GM23248 (cell line): ENCODE measurements around the gene NRP1. TPM values are rescaled to one million over a fixed set of nuclear protein-coding genes. Genes with fewer than 3 reads are reported as not detected.

ENCODE experiments used
- DNase-seq: peaks from one replicate; pipeline ENCODE4 v3.0.0-alpha.2; 2015
- H2AFZ ChIP-seq: fragments of 200-600 bp; sonication (generic); 2 replicates; pipeline ENCODE4 v1.6.1; 2016; ENCODE audit warnings: antibody characterized with exemption
- H3F3A ChIP-seq: fragments of 200-600 bp; sonication (generic); 2 replicates; pipeline ENCODE4 v1.6.1; 2016; ENCODE audit warnings: mild to moderate bottlenecking, antibody characterized with exemption, mixed run types; ENCODE audit not compliant: insufficient read depth
- H3K27ac ChIP-seq: fragments of 200-600 bp; sonication (generic); 2 replicates; pipeline ENCODE4 v1.5.1; 2016; ENCODE audit warnings: mild to moderate bottlenecking
- H3K27me3 ChIP-seq: fragments of 200-600 bp; sonication (generic); replicated peaks from 2 replicates; pipeline ENCODE4 v1.6.1; 2016; ENCODE audit warnings: mild to moderate bottlenecking; ENCODE audit not compliant: insufficient read depth
- H3K36me3 ChIP-seq: fragments of 200-600 bp; sonication (generic); 2 replicates; pipeline ENCODE4 v1.6.1; 2016; ENCODE audit warnings: low read depth, mild to moderate bottlenecking
- H3K4me1 ChIP-seq: fragments of 200-600 bp; sonication (generic); 2 replicates; pipeline ENCODE4 v1.6.1; 2016; ENCODE audit warnings: mild to moderate bottlenecking; ENCODE audit not compliant: insufficient read depth
- H3K4me2 ChIP-seq: fragments of 200-600 bp; sonication (generic); one replicate; pipeline ENCODE4 v1.6.1; 2016; ENCODE audit warnings: mild to moderate bottlenecking; ENCODE audit not compliant: unreplicated experiment
- H3K4me3 ChIP-seq: fragments of 200-600 bp; sonication (generic); 2 replicates; pipeline ENCODE4 v1.5.1; 2016; ENCODE audit warnings: mild to moderate bottlenecking
- H3K79me2 ChIP-seq: fragments of 200-600 bp; sonication (generic); 2 replicates; pipeline ENCODE4 v1.6.1; 2016; ENCODE audit warnings: mild to moderate bottlenecking; ENCODE audit not compliant: insufficient read depth
- H3K9ac ChIP-seq: fragments of 200-600 bp; sonication (generic); 2 replicates; pipeline ENCODE4 v1.6.1; 2016; ENCODE audit warnings: mild to moderate bottlenecking
- H3K9me2 ChIP-seq: fragments of 200-600 bp; sonication (generic); 2 replicates; pipeline ENCODE4 v1.6.1; 2016; ENCODE audit warnings: mixed run types, mild to moderate bottlenecking, moderate library complexity; ENCODE audit not compliant: insufficient read depth
- H3K9me3 ChIP-seq: fragments of 200-600 bp; sonication (generic); one replicate; pipeline ENCODE4 v1.6.1; 2017; ENCODE audit warnings: low read depth
- H4K20me1 ChIP-seq: fragments of 200-600 bp; sonication (generic); 2 replicates; pipeline ENCODE4 v1.6.0; 2016; ENCODE audit not compliant: insufficient read depth
- EZH2 ChIP-seq: fragments of 200-600 bp; sonication (generic); IDR thresholded peaks from 2 replicates; pipeline ENCODE4 v1.6.1; 2018; ENCODE audit warnings: antibody characterized with exemption, mild to moderate bottlenecking; ENCODE audit not compliant: insufficient read depth, poor library complexity, severe bottlenecking
- EZH2phosphoT487 ChIP-seq: fragments of 200-600 bp; sonication (generic); IDR thresholded peaks from 2 replicates; pipeline ENCODE4 v1.6.1; 2018; ENCODE audit warnings: antibody characterized with exemption, moderate library complexity, mild to moderate bottlenecking, low read depth; ENCODE audit not compliant: insufficient read depth
- WGBS, 2 experiments: methylation state at CpG; one replicate each; pipeline ENCODE4 v1.1.6; 2015 to 2017; ENCODE audit warnings: low lambda C conversion rate in 2 of 2, low coverage in 1 of 2; ENCODE audit errors: missing lambda C conversion rate in 2 of 2; 5-methylcytosine and 5-hydroxymethylcytosine counted together
- in situ Hi-C: fragments of 300-500 bp; cut with MboI; formaldehyde crosslinking; loops from 2 replicates; pipeline ENCODE4 v1.15.0; 2020
- polyA plus RNA-seq: library from polyadenylated mRNA; unstranded; fragments of >200 nt; fragmentation: Nextera tagmentation; extraction: Ambion mirVana; gene quantifications from 2 replicates; pipeline ENCODE4 v1.2.1, GENCODE V29; 2016
- total RNA-seq: library from RNA; depleted of rRNA; stranded (reverse); fragments of >200 nt; shearing (Covaris generic); gene quantifications from 2 replicates; pipeline ENCODE4 v1.2.3, GENCODE V29; 2014

The NRP1 gene
- total and polyA plus RNA-seq, 2 experiments from 2014 or later, result 152 to 175 TPM

- H3K4me1 ChIP-seq, result peaks cover 22% of the 10 kb centered on the region
- no peak overlapping the region for H3K9ac ChIP-seq
- DNase-seq, result no peak
- no peaks in the 10 kb centered on the region for H3K27me3 ChIP-seq
- no peak overlapping the region for H3K4me3 ChIP-seq
- H2AFZ ChIP-seq, result no peak overlapping the region
- no peak for TF ChIP-seq EZH2
- TF ChIP-seq EZH2phosphoT487, result no peak
- H3K27ac ChIP-seq, result no peak overlapping the region
- WGBS, 2 experiments, result 97 to 98% methylated on average over 8 of the region's 8 CpGs
- peaks cover 26% of the 10 kb centered on the region for H3K36me3 ChIP-seq
- no peaks in the 10 kb centered on the region for H4K20me1 ChIP-seq
- peaks cover 100% of the 10 kb centered on the region for H3K79me2 ChIP-seq
- peaks cover 44% of the 10 kb centered on the region for H3F3A ChIP-seq
- no peaks in the 10 kb centered on the region for H3K9me3 ChIP-seq
- in situ Hi-C loops, result no loop called here
- H3K9me2 ChIP-seq, result no peaks in the 10 kb centered on the region
- H3K4me2 ChIP-seq, result no peak overlapping the region
These were observed 25.1 kb downstream of the NRP1 start for GRCh38 chr10:33309406-33309805.

GRCh38 chr10:33307835-33308234, 26.6 kb downstream of the NRP1 start:
- H3K79me2 ChIP-seq, result peaks cover 100% of the 10 kb centered on the region
- H2AFZ ChIP-seq, result no peak overlapping the region
- H3K4me3 ChIP-seq, result no peak overlapping the region
- DNase-seq, result no peak
- in situ Hi-C loops, result no loop called here
- no peaks in the 10 kb centered on the region for H3K9me3 ChIP-seq
- no peaks in the 10 kb centered on the region for H4K20me1 ChIP-seq
- 97 to 99% methylated on average over 5 of the region's 5 CpGs for WGBS, 2 experiments
- H3K9me2 ChIP-seq, result no peaks in the 10 kb centered on the region
- no peak overlapping the region for H3K9ac ChIP-seq
- H3K4me2 ChIP-seq, result no peak overlapping the region
- H3K27me3 ChIP-seq, result no peaks in the 10 kb centered on the region
- H3F3A ChIP-seq, result peaks cover 53% of the 10 kb centered on the region
- H3K4me1 ChIP-seq, result peaks cover 33% of the 10 kb centered on the region
- H3K27ac ChIP-seq, result no peak overlapping the region
- TF ChIP-seq EZH2, result no peak
- no peak for TF ChIP-seq EZH2phosphoT487
- H3K36me3 ChIP-seq, result peaks cover 21% of the 10 kb centered on the region

- TF ChIP-seq EZH2, result no peak
- no peak for TF ChIP-seq EZH2phosphoT487
- WGBS, 2 experiments, result 76 to 81% methylated on average over 4 of the region's 4 CpGs
- Histone ChIP-seq H3K9me2 (no peaks in the 10 kb centered on the region), H3K79me2 (peaks cover 100% of the 10 kb centered on the region), H4K20me1 (no peaks in the 10 kb centered on the region), H3K27me3 (no peaks in the 10 kb centered on the region), H2AFZ (no peak overlapping the region), H3K4me1 (peaks cover 33% of the 10 kb centered on the region), H3K4me3 (no peak overlapping the region), H3K4me2 (peak overlapping the region; percentile 13), H3K9ac (peak overlapping the region; percentile 46), H3K36me3 (peaks cover 15% of the 10 kb centered on the region), H3F3A (peaks cover 44% of the 10 kb centered on the region), H3K27ac (peak overlapping the region; percentile 73), H3K9me3 (no peaks in the 10 kb centered on the region)
- in situ Hi-C loops, result no loop called here
- peak; percentile 79 for DNase-seq
These were observed 27.6 kb downstream of the NRP1 start for GRCh38 chr10:33306701-33307519.

GRCh38 chr10:33306126-33306525, 28.3 kb downstream of the NRP1 start:
- no peaks in the 10 kb centered on the region for H4K20me1 ChIP-seq

More at GRCh38 chr10:33306126-33306525, 28.3 kb downstream of the NRP1 start:
- peak overlapping the region; percentile 73 for H3K27ac ChIP-seq
- DNase-seq, result no peak
- no peaks in the 10 kb centered on the region for H3K9me3 ChIP-seq
- H3K4me1 ChIP-seq, result peaks cover 33% of the 10 kb centered on the region
- H3K27me3 ChIP-seq, result no peaks in the 10 kb centered on the region
- in situ Hi-C loops, result no loop called here
- peaks cover 44% of the 10 kb centered on the region for H3F3A ChIP-seq
- no peak overlapping the region for H3K4me3 ChIP-seq
- peaks cover 16% of the 10 kb centered on the region for H3K36me3 ChIP-seq
- WGBS, 2 experiments, result 78% methylated on average over 5 of the region's 5 CpGs
- H2AFZ ChIP-seq, result no peak overlapping the region
- no peak overlapping the region for H3K4me2 ChIP-seq
- H3K79me2 ChIP-seq, result peaks cover 100% of the 10 kb centered on the region
- TF ChIP-seq EZH2phosphoT487 (no peak), EZH2 (no peak)
- H3K9ac ChIP-seq, result peak overlapping the region; percentile 46; the same call in 1 of the 2 replicates
- no peaks in the 10 kb centered on the region for H3K9me2 ChIP-seq
